GM18873 (cell line): ENCODE measurements around the gene L3MBTL2.
"Not testable (repeated sequence)": the region's sequence is repeated elsewhere in the genome, so short reads cannot be mapped to it uniquely, and the experiment has no call there.

Experiments
- ATAC-seq: cut with Tn5 transposase; IDR thresholded peaks from one replicate; pipeline ENCODE4 v1.9.1; 2021; ENCODE audit warnings: mild to moderate bottlenecking, moderate library complexity, moderate number of reproducible peaks; ENCODE audit not compliant: unreplicated experiment, low FRiP score

Gene L3MBTL2

GRCh38 chr22:41204992-41205900, at the start of gene L3MBTL2:
Gene L3MBTL2, plus strand, starts transcription at chr22:41205312. Its CDS starts 51 bp downstream, at chr22:41205363.
- ATAC-seq, result peak; percentile 96

GRCh38 chr22:41157083-41157482, 48.0 kb upstream of the L3MBTL2 start:
- ATAC-seq, result no peak

GRCh38 chr22:41169157-41169556, 36.0 kb upstream of the L3MBTL2 start:
- ATAC-seq, result no peak

- ATAC-seq, result no peak
These were observed 33.1 kb upstream of the L3MBTL2 start for GRCh38 chr22:41171996-41172395.

- ATAC-seq, result no peak
These were observed 29.6 kb upstream of the L3MBTL2 start for GRCh38 chr22:41175546-41175945.

- ATAC-seq, result no peak
These were observed 28.0 kb upstream of the L3MBTL2 start for GRCh38 chr22:41177040-41177621.

- ATAC-seq, result no peak
These were observed 27.3 kb upstream of the L3MBTL2 start for GRCh38 chr22:41177622-41178424.

- no peak for ATAC-seq
These were observed 26.6 kb upstream of the L3MBTL2 start for GRCh38 chr22:41178425-41178975.

- not testable (repeated sequence) for ATAC-seq
These were observed 24.8 kb upstream of the L3MBTL2 start for GRCh38 chr22:41180362-41180761.

- ATAC-seq, result no peak
These were observed 24.2 kb upstream of the L3MBTL2 start for GRCh38 chr22:41180926-41181325.

GRCh38 chr22:41181349-41182241, 23.5 kb upstream of the L3MBTL2 start:
- ATAC-seq, result no peak

- ATAC-seq, result no peak
These were observed 20.4 kb upstream of the L3MBTL2 start for GRCh38 chr22:41184679-41185078.

- no peak for ATAC-seq
These were observed 13.6 kb upstream of the L3MBTL2 start for GRCh38 chr22:41191467-41191866.

- no peak for ATAC-seq
These were observed 11.3 kb upstream of the L3MBTL2 start for GRCh38 chr22:41193829-41194228.

- ATAC-seq, result peak; percentile 73
These were observed 7.8 kb upstream of the L3MBTL2 start for GRCh38 chr22:41197038-41197972.

- ATAC-seq, result no peak
These were observed 7.0 kb upstream of the L3MBTL2 start for GRCh38 chr22:41198027-41198580.

GRCh38 chr22:41201141-41201540, 4.0 kb upstream of the L3MBTL2 start:
- no peak for ATAC-seq

- ATAC-seq, result no peak
These were observed 2.0 kb upstream of the L3MBTL2 start for GRCh38 chr22:41203118-41203517.
